HepG2 (cell line): ENCODE measurements around the gene FLT3LG. TPM values are rescaled to one million over a fixed set of nuclear protein-coding genes. Genes with fewer than 3 reads are reported as not detected.

Experiments
- JUND ChIP-seq: sonication (generic); formaldehyde crosslinking; IDR thresholded peaks from 2 replicates; pipeline ENCODE4 v1.8.0; 2022; ENCODE audit warnings: mild to moderate bottlenecking, missing genetic modification reagents
- MAZ ChIP-seq, 2 experiments: sonication (generic) in 1 of 2; formaldehyde crosslinking in 1 of 2; IDR thresholded peaks; 2 replicates each; pipeline versions ENCODE4 v1.5.0 to v1.6.1; 2012 to 2020; ENCODE audit warnings: low read depth in 2 of 2, mild to moderate bottlenecking in 2 of 2, borderline replicate concordance in 1 of 2, improper control_type of control experiment in 1 of 2, low read length in 1 of 2, missing genetic modification reagents in 1 of 2, moderate library complexity in 1 of 2
- NFE2L1 ChIP-seq: sonication (generic); formaldehyde crosslinking; IDR thresholded peaks from 2 replicates; pipeline ENCODE4 v1.4.0; 2020; ENCODE audit warnings: missing genetic modification reagents, mild to moderate bottlenecking, borderline replicate concordance
- ZNF30 ChIP-seq: sonication (generic); formaldehyde crosslinking; IDR thresholded peaks from 2 replicates; pipeline ENCODE4 v1.5.0; 2020; ENCODE audit warnings: mild to moderate bottlenecking, missing genetic modification reagents
- ZNF746 ChIP-seq: sonication (generic); formaldehyde crosslinking; IDR thresholded peaks from 2 replicates; pipeline ENCODE4 v1.8.0; 2022; ENCODE audit warnings: mild to moderate bottlenecking, missing genetic modification reagents
- ZSCAN31 ChIP-seq: sonication (generic); formaldehyde crosslinking; IDR thresholded peaks from 2 replicates; pipeline ENCODE4 v1.5.0; 2020; ENCODE audit warnings: low read depth, mild to moderate bottlenecking, missing genetic modification reagents
- polyA plus RNA-seq, 8 experiments: library from polyadenylated mRNA; depleted of rRNA in 3 of 8; stranded (reverse) in 7 of 8; unstranded in 1 of 8; fragments of >200 nt; fragmentation: Illumina TruSeq in 4 of 8; extraction: Trizol in 4 of 8; gene quantifications; 2 replicates each; pipeline versions ENCODE4 v1.2.1 to v1.2.3, GENCODE V29; 2011 to 2016; ENCODE audit warnings: low read depth in 4 of 8, missing spikeins in 1 of 8, mixed read lengths in 1 of 8; ENCODE audit not compliant: insufficient read depth in 1 of 8
- total RNA-seq, 5 experiments: library from RNA; depleted of rRNA; stranded (reverse); fragments of >200 nt; fragmentation: Illumina TruSeq; extraction: Trizol; gene quantifications; 2 replicates each; pipeline ENCODE4 v1.2.3, GENCODE V29; 2016; ENCODE audit warnings: low read depth in 1 of 5
- TF ChIP-seq, protein P1 (sequence below): sonication (generic); formaldehyde crosslinking; conservative IDR thresholded peaks from 2 replicates; pipeline ENCODE4 v1.8.0; 2022; ENCODE audit warnings: low read depth, missing genetic modification reagents
- TF ChIP-seq, protein P2 (sequence below): sonication (generic); formaldehyde crosslinking; IDR thresholded peaks from 2 replicates; pipeline ENCODE4 v1.4.0; 2020; ENCODE audit warnings: mild to moderate bottlenecking, low read depth, missing genetic modification reagents
- TF ChIP-seq, protein P3 (sequence below): sonication (generic); formaldehyde crosslinking; IDR thresholded peaks from 2 replicates; pipeline ENCODE4 v1.5.1; 2020; ENCODE audit warnings: missing genetic modification reagents, mild to moderate bottlenecking, borderline replicate concordance
- TF ChIP-seq, protein P4 (sequence below): sonication (generic); formaldehyde crosslinking; IDR thresholded peaks from 2 replicates; pipeline ENCODE4 v1.8.0; 2022; ENCODE audit warnings: missing genetic modification reagents, low read depth, mild to moderate bottlenecking, borderline replicate concordance
- TF ChIP-seq, protein P5 (sequence below): IDR thresholded peaks from 2 replicates; pipeline ENCODE4 v1.6.1; 2012; ENCODE audit warnings: low read length, improper control_type of control experiment
- TF ChIP-seq, protein P6 (sequence below): sonication (generic); formaldehyde crosslinking; IDR thresholded peaks from 2 replicates; pipeline ENCODE4 v1.5.0; 2020; ENCODE audit warnings: mild to moderate bottlenecking, missing genetic modification reagents, borderline replicate concordance
- TF ChIP-seq, protein P7 (sequence below): sonication (generic); formaldehyde crosslinking; IDR thresholded peaks from 2 replicates; pipeline ENCODE4 v1.5.1; 2020; ENCODE audit warnings: mild to moderate bottlenecking, moderate library complexity, missing genetic modification reagents
- TF ChIP-seq, protein P8 (sequence below): IDR thresholded peaks from 2 replicates; pipeline ENCODE4 v1.6.1; 2016; ENCODE audit warnings: missing genetic modification reagents, missing compliant biosample characterization

The FLT3LG gene
- total and polyA plus RNA-seq, 2 of the 13 experiments (the other 11 are each of a cell fraction or from before 2014, with no cell fraction given), result 1.5 to 2.6 TPM

DNA sequence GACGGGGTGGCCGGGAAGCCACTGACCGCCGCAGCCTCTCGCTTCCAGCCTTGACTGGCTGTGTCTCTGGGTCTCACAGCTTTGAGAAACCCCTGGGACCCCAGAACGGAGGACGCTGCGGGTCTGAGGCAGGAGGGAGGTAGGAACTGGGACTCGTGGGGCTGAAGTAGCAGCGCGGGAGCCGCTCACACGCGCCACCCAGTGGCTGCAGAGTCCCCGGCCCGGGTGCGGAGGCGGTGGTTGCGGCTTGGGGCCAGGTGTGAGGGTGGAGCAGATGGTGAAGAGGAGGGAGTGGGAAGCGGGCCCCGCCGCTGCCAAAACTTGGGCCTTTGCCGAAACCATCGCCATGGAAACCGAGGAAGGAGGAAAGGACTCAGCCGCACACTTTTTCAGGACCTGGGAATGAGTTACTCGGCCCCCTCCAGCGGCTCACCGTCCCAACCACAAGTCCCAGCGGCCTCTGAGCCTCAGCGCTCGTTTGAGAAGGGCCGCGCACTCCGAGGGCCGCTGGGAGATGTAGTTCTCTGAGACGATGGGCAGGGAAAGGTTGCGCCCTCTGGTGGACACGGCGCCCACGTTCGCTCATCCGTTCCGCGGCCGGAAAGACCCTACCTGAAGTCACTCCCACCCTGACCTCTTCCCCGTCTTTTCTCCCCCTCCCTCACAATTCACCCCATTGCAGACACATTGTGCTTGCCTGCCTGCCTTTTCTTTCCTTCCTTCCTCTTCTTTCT is 30.5 kb upstream of the FLT3LG start (continued):
- TF ChIP-seq, protein P1, sequence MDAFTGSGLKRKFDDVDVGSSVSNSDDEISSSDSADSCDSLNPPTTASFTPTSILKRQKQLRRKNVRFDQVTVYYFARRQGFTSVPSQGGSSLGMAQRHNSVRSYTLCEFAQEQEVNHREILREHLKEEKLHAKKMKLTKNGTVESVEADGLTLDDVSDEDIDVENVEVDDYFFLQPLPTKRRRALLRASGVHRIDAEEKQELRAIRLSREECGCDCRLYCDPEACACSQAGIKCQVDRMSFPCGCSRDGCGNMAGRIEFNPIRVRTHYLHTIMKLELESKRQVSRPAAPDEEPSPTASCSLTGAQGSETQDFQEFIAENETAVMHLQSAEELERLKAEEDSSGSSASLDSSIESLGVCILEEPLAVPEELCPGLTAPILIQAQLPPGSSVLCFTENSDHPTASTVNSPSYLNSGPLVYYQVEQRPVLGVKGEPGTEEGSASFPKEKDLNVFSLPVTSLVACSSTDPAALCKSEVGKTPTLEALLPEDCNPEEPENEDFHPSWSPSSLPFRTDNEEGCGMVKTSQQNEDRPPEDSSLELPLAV, result no peak
- TF ChIP-seq ZNF30 (CRISPR knock-in tag) (no peak), MAZ (IDR thresholded peaks at IDR 0.05; ENCODE audit: borderline replicate concordance, low read depth, low read length) (peak; percentile 80; the same call in 1 of the 2 replicates), MAZ (CRISPR knock-in tag; IDR thresholded peaks at IDR 0.05; ENCODE audit: low read depth) (peak; percentile 82), ZNF746 (CRISPR knock-in tag) (no peak), NFE2L1 (CRISPR knock-in tag) (peak; percentile 48; the same call in 1 of the 2 replicates), ZSCAN31 (0 out of 2 replicates have a peak, but pooled peaks have one; percentile 66), JUND (CRISPR knock-in tag) (no peak)
- TF ChIP-seq, protein P2, sequence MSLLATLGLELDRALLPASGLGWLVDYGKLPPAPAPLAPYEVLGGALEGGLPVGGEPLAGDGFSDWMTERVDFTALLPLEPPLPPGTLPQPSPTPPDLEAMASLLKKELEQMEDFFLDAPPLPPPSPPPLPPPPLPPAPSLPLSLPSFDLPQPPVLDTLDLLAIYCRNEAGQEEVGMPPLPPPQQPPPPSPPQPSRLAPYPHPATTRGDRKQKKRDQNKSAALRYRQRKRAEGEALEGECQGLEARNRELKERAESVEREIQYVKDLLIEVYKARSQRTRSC, result no peak
- TF ChIP-seq, protein P3, sequence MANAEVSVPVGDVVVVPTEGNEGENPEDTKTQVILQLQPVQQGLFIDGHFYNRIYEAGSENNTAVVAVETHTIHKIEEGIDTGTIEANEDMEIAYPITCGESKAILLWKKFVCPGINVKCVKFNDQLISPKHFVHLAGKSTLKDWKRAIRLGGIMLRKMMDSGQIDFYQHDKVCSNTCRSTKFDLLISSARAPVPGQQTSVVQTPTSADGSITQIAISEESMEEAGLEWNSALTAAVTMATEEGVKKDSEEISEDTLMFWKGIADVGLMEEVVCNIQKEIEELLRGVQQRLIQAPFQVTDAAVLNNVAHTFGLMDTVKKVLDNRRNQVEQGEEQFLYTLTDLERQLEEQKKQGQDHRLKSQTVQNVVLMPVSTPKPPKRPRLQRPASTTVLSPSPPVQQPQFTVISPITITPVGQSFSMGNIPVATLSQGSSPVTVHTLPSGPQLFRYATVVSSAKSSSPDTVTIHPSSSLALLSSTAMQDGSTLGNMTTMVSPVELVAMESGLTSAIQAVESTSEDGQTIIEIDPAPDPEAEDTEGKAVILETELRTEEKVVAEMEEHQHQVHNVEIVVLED, result peak; percentile 90
- TF ChIP-seq, protein P4, sequence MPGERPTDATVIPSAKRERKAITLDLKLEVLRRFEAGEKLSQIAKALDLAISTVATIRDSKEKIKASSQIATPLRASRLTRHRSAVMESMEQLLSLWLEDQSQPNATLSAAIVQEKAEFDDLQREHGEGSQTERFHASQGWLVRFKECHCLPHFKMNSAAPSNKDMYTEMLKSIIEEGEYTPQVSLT (CRISPR knock-in tag), result no peak
- TF ChIP-seq, protein P5, sequence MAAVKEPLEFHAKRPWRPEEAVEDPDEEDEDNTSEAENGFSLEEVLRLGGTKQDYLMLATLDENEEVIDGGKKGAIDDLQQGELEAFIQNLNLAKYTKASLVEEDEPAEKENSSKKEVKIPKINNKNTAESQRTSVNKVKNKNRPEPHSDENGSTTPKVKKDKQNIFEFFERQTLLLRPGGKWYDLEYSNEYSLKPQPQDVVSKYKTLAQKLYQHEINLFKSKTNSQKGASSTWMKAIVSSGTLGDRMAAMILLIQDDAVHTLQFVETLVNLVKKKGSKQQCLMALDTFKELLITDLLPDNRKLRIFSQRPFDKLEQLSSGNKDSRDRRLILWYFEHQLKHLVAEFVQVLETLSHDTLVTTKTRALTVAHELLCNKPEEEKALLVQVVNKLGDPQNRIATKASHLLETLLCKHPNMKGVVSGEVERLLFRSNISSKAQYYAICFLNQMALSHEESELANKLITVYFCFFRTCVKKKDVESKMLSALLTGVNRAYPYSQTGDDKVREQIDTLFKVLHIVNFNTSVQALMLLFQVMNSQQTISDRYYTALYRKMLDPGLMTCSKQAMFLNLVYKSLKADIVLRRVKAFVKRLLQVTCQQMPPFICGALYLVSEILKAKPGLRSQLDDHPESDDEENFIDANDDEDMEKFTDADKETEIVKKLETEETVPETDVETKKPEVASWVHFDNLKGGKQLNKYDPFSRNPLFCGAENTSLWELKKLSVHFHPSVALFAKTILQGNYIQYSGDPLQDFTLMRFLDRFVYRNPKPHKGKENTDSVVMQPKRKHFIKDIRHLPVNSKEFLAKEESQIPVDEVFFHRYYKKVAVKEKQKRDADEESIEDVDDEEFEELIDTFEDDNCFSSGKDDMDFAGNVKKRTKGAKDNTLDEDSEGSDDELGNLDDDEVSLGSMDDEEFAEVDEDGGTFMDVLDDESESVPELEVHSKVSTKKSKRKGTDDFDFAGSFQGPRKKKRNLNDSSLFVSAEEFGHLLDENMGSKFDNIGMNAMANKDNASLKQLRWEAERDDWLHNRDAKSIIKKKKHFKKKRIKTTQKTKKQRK, result no peak
- TF ChIP-seq, protein P6, sequence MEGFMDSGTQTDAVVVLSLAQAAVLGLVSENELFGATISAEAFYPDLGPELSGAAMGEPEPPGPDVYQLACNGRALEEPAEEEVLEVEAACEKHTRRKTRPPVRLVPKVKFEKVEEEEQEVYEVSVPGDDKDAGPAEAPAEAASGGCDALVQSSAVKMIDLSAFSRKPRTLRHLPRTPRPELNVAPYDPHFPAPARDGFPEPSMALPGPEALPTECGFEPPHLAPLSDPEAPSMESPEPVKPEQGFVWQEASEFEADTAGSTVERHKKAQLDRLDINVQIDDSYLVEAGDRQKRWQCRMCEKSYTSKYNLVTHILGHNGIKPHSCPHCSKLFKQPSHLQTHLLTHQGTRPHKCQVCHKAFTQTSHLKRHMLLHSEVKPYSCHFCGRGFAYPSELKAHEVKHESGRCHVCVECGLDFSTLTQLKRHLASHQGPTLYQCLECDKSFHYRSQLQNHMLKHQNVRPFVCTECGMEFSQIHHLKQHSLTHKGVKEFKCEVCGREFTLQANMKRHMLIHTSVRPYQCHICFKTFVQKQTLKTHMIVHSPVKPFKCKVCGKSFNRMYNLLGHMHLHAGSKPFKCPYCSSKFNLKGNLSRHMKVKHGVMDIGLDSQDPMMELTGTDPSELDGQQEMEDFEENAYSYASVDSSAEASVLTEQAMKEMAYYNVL (CRISPR knock-in tag), result peak; percentile 40; the same call in 1 of the 2 replicates
- TF ChIP-seq, protein P7, sequence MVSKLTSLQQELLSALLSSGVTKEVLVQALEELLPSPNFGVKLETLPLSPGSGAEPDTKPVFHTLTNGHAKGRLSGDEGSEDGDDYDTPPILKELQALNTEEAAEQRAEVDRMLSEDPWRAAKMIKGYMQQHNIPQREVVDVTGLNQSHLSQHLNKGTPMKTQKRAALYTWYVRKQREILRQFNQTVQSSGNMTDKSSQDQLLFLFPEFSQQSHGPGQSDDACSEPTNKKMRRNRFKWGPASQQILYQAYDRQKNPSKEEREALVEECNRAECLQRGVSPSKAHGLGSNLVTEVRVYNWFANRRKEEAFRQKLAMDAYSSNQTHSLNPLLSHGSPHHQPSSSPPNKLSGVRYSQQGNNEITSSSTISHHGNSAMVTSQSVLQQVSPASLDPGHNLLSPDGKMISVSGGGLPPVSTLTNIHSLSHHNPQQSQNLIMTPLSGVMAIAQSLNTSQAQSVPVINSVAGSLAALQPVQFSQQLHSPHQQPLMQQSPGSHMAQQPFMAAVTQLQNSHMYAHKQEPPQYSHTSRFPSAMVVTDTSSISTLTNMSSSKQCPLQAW (CRISPR knock-in tag), result no peak
- TF ChIP-seq, protein P8, sequence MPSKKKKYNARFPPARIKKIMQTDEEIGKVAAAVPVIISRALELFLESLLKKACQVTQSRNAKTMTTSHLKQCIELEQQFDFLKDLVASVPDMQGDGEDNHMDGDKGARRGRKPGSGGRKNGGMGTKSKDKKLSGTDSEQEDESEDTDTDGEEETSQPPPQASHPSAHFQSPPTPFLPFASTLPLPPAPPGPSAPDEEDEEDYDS (CRISPR knock-in tag), result no peak
